OCI-LY1 (cell line): ENCODE data around the gene P3H2.

Source experiments
- H2AFZ ChIP-seq: fragments of 200-600 bp; sonication (generic), shearing (Covaris generic); 2 replicates; pipeline ENCODE4 v1.6.0; 2014; ENCODE audit warnings: antibody characterized with exemption, mild to moderate bottlenecking, low read length
- H3F3A ChIP-seq: fragments of 200-600 bp; sonication (generic), shearing (Covaris generic); 2 replicates; pipeline ENCODE4 v1.6.0; 2014; ENCODE audit warnings: mild to moderate bottlenecking, antibody characterized with exemption, low read length, moderate library complexity; ENCODE audit not compliant: insufficient read depth
- H3K27ac ChIP-seq: fragments of 200-600 bp; sonication (generic); 2 replicates; pipeline ENCODE4 v1.5.1; 2014; ENCODE audit warnings: low read length, mixed run types, mild to moderate bottlenecking, low read depth; ENCODE audit not compliant: poor library complexity, severe bottlenecking
- H3K27me3 ChIP-seq: fragments of 200-600 bp; sonication (generic); 2 replicates; pipeline ENCODE4 v1.6.0; 2014; ENCODE audit warnings: antibody characterized with exemption, mild to moderate bottlenecking, low read length, moderate library complexity; ENCODE audit not compliant: insufficient read depth
- H3K36me3 ChIP-seq: fragments of 200-600 bp; sonication (generic); 2 replicates; pipeline ENCODE4 v1.6.1; 2014; ENCODE audit warnings: mild to moderate bottlenecking, antibody characterized with exemption, low read length, moderate library complexity, mixed read lengths; ENCODE audit not compliant: insufficient read depth
- H3K4me1 ChIP-seq: fragments of 200-600 bp; sonication (generic); 2 replicates; pipeline ENCODE4 v1.5.1; 2014; ENCODE audit warnings: mild to moderate bottlenecking, low read length, moderate library complexity; ENCODE audit not compliant: insufficient read depth, severe bottlenecking
- H3K4me2 ChIP-seq: fragments of 200-600 bp; sonication (generic), shearing (Covaris generic); 2 replicates; pipeline ENCODE4 v1.6.1; 2014; ENCODE audit warnings: low read length
- H3K4me3 ChIP-seq: fragments of 200-600 bp; sonication (generic); 2 replicates; pipeline ENCODE4 v1.5.1; 2014; ENCODE audit warnings: low read length, low read depth, mild to moderate bottlenecking, mixed read lengths; ENCODE audit not compliant: poor library complexity, severe bottlenecking
- H3K79me2 ChIP-seq: fragments of 200-600 bp; shearing (Covaris generic); 2 replicates; pipeline ENCODE4 v1.6.1; 2016; ENCODE audit warnings: mixed run types, low read length, mixed read lengths; ENCODE audit not compliant: insufficient read depth
- H3K9ac ChIP-seq: fragments of 200-600 bp; sonication (generic), shearing (Covaris generic); 2 replicates; pipeline ENCODE4 v1.6.1; 2014; ENCODE audit warnings: mild to moderate bottlenecking, low read length, mixed read lengths
- H3K9me2 ChIP-seq: fragments of 200-600 bp; sonication (generic), shearing (Covaris generic); 2 replicates; pipeline ENCODE4 v1.6.1; 2014; ENCODE audit warnings: low read depth, mild to moderate bottlenecking, low read length, mixed read lengths
- H3K9me3 ChIP-seq: fragments of 200-600 bp; shearing (Covaris generic); 2 replicates; pipeline ENCODE4 v1.6.1; 2014; ENCODE audit warnings: low read length, mixed read lengths
- H4K20me1 ChIP-seq: fragments of 200-600 bp; sonication (generic), shearing (Covaris generic); 2 replicates; pipeline ENCODE4 v1.6.0; 2016; ENCODE audit warnings: mild to moderate bottlenecking, low read length; ENCODE audit not compliant: insufficient read depth
- CTCF ChIP-seq: fragments of 200-600 bp; sonication (generic), shearing (Covaris generic); IDR thresholded peaks from 2 replicates; pipeline ENCODE4 v1.5.1; 2017; ENCODE audit warnings: mild to moderate bottlenecking, antibody characterized with exemption, low read length, moderate library complexity, mixed read lengths
- EZH2 ChIP-seq: fragments of 200-600 bp; sonication (generic), shearing (Covaris generic); IDR thresholded peaks from 2 replicates; pipeline ENCODE4 v1.8.0; 2017; ENCODE audit warnings: borderline replicate concordance, mixed run types, mild to moderate bottlenecking, antibody characterized with exemption, low read length, moderate library complexity, mixed read lengths

Gene P3H2

GRCh38 chr3:190019006-190019405 lies 101.7 kb downstream of the P3H2 start:
- no peak overlapping the region for H3K27ac ChIP-seq
- no peak overlapping the region for H2AFZ ChIP-seq
- no peaks in the 10 kb centered on the region for H3K27me3 ChIP-seq
- no peaks in the 10 kb centered on the region for H3K9me2 ChIP-seq
- no peaks in the 10 kb centered on the region for H3K36me3 ChIP-seq
- H3F3A ChIP-seq: no peaks in the 10 kb centered on the region
- H3K4me3 ChIP-seq: no peak overlapping the region
- H3K4me2 ChIP-seq: no peak overlapping the region
- H3K4me1 ChIP-seq: no peaks in the 10 kb centered on the region
- no peak for TF ChIP-seq CTCF
- TF ChIP-seq EZH2: no peak
- H4K20me1 ChIP-seq: no peaks in the 10 kb centered on the region
- H3K9ac ChIP-seq: no peak overlapping the region
- no peaks in the 10 kb centered on the region for H3K79me2 ChIP-seq
- no peaks in the 10 kb centered on the region for H3K9me3 ChIP-seq

- no peak overlapping the region for H3K4me3 ChIP-seq
- H2AFZ ChIP-seq: no peak overlapping the region
- no peaks in the 10 kb centered on the region for H3K9me2 ChIP-seq
- H3K9ac ChIP-seq: no peak overlapping the region
- H3K4me2 ChIP-seq: no peak overlapping the region
- no peaks in the 10 kb centered on the region for H3K27me3 ChIP-seq
- H3K9me3 ChIP-seq: no peaks in the 10 kb centered on the region
- no peaks in the 10 kb centered on the region for H3K79me2 ChIP-seq
- no peaks in the 10 kb centered on the region for H3K4me1 ChIP-seq
- H3F3A ChIP-seq: no peaks in the 10 kb centered on the region
- H3K27ac ChIP-seq: no peak overlapping the region
- no peaks in the 10 kb centered on the region for H4K20me1 ChIP-seq
- no peak for TF ChIP-seq CTCF
- TF ChIP-seq EZH2: no peak
- H3K36me3 ChIP-seq: no peaks in the 10 kb centered on the region
Measured at GRCh38 chr3:190018460-190018859, 102.2 kb downstream of the P3H2 start.

GRCh38 chr3:190017521-190018288 lies 103.0 kb downstream of the P3H2 start:
- H3K79me2 ChIP-seq: no peaks in the 10 kb centered on the region
- H4K20me1 ChIP-seq: no peaks in the 10 kb centered on the region
- no peaks in the 10 kb centered on the region for H3K36me3 ChIP-seq
- H3K4me2 ChIP-seq: no peak overlapping the region
- H3K9me2 ChIP-seq: no peaks in the 10 kb centered on the region
- H3K27ac ChIP-seq: no peak overlapping the region
- H3F3A ChIP-seq: no peaks in the 10 kb centered on the region
- no peak overlapping the region for H3K9ac ChIP-seq
- peak; percentile 12; the same call in 1 of the 2 replicates for TF ChIP-seq CTCF
- TF ChIP-seq EZH2: no peak
- H3K27me3 ChIP-seq: no peaks in the 10 kb centered on the region
- H3K9me3 ChIP-seq: no peaks in the 10 kb centered on the region
- no peak overlapping the region for H3K4me3 ChIP-seq
- H2AFZ ChIP-seq: no peak overlapping the region
- no peaks in the 10 kb centered on the region for H3K4me1 ChIP-seq
